Psoas muscle (tissue), 8 donors: Measurements from ENCODE around the gene NATD1. TPM values are rescaled to one million over a fixed set of nuclear protein-coding genes. Genes with fewer than 3 reads are reported as not detected.
A peak's percentile ranks its signal among the peaks of the same experiment; 100 is the strongest.

Experiments used
- ATAC-seq, 4 donors: fragments of 200-7000 bp; cut with Tn5 transposase; one replicate each; pipeline ENCODE4 v1.9.1; 2020; ENCODE audit warnings: moderate library complexity in 3 of 4, mild to moderate bottlenecking in 2 of 4
- DNase-seq, 2 donors: peaks; one replicate each; pipeline ENCODE4 v3.0.0-alpha.2; 2020
- H3K27ac ChIP-seq: fragments of 200-600 bp; one replicate; pipeline ENCODE4 v1.8.0; 2022
- H3K27me3 ChIP-seq, 3 donors: fragments of 200-600 bp in 1 of 3; one replicate each; pipeline versions ENCODE4 v1.6.1 to v1.8.0; 2013 to 2022; ENCODE audit warnings: low read length in 2 of 3, mild to moderate bottlenecking in 2 of 3, moderate library complexity in 1 of 3; ENCODE audit not compliant: insufficient read depth in 3 of 3
- H3K36me3 ChIP-seq, 2 donors: fragments of 200-600 bp in 1 of 2; one replicate each; pipeline versions ENCODE4 v1.6.1 to v1.8.0; 2013 to 2022; ENCODE audit warnings: low read depth in 1 of 2, mild to moderate bottlenecking in 1 of 2, moderate library complexity in 1 of 2; ENCODE audit not compliant: insufficient read depth in 1 of 2
- H3K4me1 ChIP-seq: fragments of 200-600 bp; one replicate; pipeline ENCODE4 v1.8.0; 2022
- H3K4me3 ChIP-seq: fragments of 200-600 bp; one replicate; pipeline ENCODE4 v1.8.0; 2022; ENCODE audit warnings: mild to moderate bottlenecking
- H3K9me3 ChIP-seq: fragments of 200-600 bp; one replicate; pipeline ENCODE4 v1.8.0; 2022
- WGBS, 3 donors: extraction: QIAGEN DNeasy Blood & Tissue Kit; methylation state at CpG; one replicate each; pipeline versions ENCODE4 v1.1.6 to v1.1.7; 2013; 5-methylcytosine and 5-hydroxymethylcytosine counted together
- intact Hi-C, 2 donors: fragments of 100-400 bp; cut with DNase I; formaldehyde crosslinking; loops; one replicate each; pipeline versions ENCODE4 v1.11.0 to v1.14.2; 2022
- polyA plus RNA-seq, 3 donors: library from polyadenylated mRNA; stranded (reverse); fragments of 200-250 nt; gene quantifications; one replicate each; pipeline ENCODE4 v1.2.3, GENCODE V29; 2013
- total RNA-seq, 4 donors: library from RNA; stranded (reverse); fragmentation: NEBNext Ultra II Directional in 2 of 4; extraction: Animal tissue kit (Norgen Biotek cat#: 25700) in 2 of 4; gene quantifications; one replicate each; pipeline versions ENCODE4 v1.2.1 to v1.2.4, GENCODE V29; 2021 to 2023
- TF ChIP-seq, protein P1 (sequence below): fragments of 200-600 bp; IDR thresholded peaks from one replicate; pipeline ENCODE4 v1.8.0; 2022; ENCODE audit warnings: antibody characterized with exemption
- donor health status: healthy with polysubstance abuse.
- donor health status: DM: no; HTN: no; CAD: no; lungs with moderate emphysema.
- donor health status: Bipolar disorder and iron deficiency.
- donor health status: healthy.
- donor health status: DM: yes; HTN: yes; CAD: no.
- donor health status: DM: no; HTN: no; CAD: no.
- donor health status: DM: no; HTN: no; CAD: no.
- donor health status: DM: yes; HTN: yes; CAD: no.

Gene NATD1
- total and polyA plus RNA-seq, 7 donors, result 4.7 to 48.0 (median 21.6) TPM

- H3K36me3 ChIP-seq, result peaks cover 0 to 6% of the 10 kb centered on the region in 2 donors
- no peaks in the 10 kb centered on the region for H3K9me3 ChIP-seq
- H3K27ac ChIP-seq, result peak overlapping the region; percentile 99
- no peaks in the 10 kb centered on the region for H3K27me3 ChIP-seq
- WGBS, 3 donors, result 47 to 67% (median 51%) methylated on average over 15 of the region's 15 CpGs
- TF ChIP-seq, protein P1, sequence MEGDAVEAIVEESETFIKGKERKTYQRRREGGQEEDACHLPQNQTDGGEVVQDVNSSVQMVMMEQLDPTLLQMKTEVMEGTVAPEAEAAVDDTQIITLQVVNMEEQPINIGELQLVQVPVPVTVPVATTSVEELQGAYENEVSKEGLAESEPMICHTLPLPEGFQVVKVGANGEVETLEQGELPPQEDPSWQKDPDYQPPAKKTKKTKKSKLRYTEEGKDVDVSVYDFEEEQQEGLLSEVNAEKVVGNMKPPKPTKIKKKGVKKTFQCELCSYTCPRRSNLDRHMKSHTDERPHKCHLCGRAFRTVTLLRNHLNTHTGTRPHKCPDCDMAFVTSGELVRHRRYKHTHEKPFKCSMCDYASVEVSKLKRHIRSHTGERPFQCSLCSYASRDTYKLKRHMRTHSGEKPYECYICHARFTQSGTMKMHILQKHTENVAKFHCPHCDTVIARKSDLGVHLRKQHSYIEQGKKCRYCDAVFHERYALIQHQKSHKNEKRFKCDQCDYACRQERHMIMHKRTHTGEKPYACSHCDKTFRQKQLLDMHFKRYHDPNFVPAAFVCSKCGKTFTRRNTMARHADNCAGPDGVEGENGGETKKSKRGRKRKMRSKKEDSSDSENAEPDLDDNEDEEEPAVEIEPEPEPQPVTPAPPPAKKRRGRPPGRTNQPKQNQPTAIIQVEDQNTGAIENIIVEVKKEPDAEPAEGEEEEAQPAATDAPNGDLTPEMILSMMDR, result no peak
- intact Hi-C loops, result loop anchor here (5.0 kb wide), 5 partner anchors 38 to 168 kb away; partner anchors contain the start of genes DHRS7B (in 2 of the 2) and USP22 (in 1 of the 2)
- DNase-seq (no peak), ATAC-seq (no peak)
- H3K4me1 ChIP-seq, result peaks cover 71% of the 10 kb centered on the region
- H3K4me3 ChIP-seq, result peak overlapping the region; percentile 97
Observed at GRCh38 chr17:21210411-21211076, 42.7 kb downstream of the NATD1 start.

DNA sequence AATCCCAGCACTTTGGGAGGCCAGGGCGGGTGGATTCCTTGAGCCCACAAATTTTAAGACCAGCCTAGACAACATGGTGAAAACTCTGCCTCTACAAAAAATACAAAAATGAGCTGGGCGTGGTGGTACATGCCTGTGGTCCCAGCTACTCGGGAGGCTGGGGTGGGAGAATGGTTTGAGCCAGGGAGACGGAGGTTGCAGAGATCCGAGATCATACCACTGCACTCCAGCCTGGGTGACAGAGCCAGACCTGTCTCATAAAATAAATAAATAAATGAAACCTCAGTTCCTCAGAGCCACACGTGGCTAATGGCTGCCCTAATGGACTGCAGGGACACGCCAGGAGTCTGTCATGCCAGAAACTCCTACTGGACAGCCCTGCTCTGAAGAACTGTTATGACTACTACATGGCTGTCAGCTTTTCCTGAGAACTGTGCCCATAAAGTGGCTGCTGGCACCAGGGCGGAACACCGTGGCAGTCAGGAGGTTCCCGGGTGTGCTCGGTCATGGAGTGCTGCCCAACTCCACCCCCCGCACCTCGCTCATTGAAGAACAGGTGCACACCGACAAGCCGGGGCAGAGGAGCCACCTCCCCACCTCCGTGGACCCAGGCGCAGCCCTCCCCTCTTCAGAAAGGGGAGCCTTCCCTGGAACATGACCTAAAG lies 43.6 kb downstream of the NATD1 start:
- WGBS, 3 donors, result 37 to 42% (median 37%) methylated on average over 17 of the region's 17 CpGs
- DNase-seq, result peak; percentile 61 to 89

DNA sequence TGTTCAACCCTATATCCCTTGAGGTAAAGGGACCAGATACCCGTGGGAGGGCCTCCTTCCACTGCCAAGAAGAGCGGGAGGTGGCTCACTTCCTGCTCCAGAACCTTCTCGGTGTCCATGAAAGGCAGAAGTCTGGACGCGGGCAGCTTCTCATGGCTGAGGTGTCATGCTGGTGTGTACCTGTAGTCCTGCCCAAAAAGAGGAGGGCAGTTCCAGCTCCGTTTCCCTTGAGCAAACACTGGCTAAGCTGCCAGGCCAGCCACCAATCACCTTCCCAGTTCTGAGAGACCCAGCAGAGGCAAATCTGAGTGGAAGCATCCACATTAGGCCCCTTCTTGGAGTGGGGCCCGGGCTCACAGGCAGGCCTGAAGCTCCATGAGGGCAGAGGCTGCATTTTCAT lies 44.9 kb downstream of the NATD1 start:
- Histone ChIP-seq H3K27me3 (no peaks in the 10 kb centered on the region), H3K36me3 (peaks cover 0 to 6% of the 10 kb centered on the region in 2 donors), H3K9me3 (no peaks in the 10 kb centered on the region), H3K27ac (peak overlapping the region; percentile 99), H3K4me1 (peaks cover 88% of the 10 kb centered on the region), H3K4me3 (no peak overlapping the region)
- 43 to 62% (median 45%) methylated on average over 7 of the region's 7 CpGs for WGBS, 3 donors
- DNase-seq (no peak), ATAC-seq (no peak)
- TF ChIP-seq, protein P1, result no peak
- intact Hi-C loops, result loop anchor here in 1 of 2 donors (2.0 kb wide), 1 partner anchor 40 kb away; no protein-coding TSS in a partner anchor

More for the DNA sequence above, 43.6 kb downstream of the NATD1 start:
- no peaks in the 10 kb centered on the region for H3K27me3 ChIP-seq
- peak overlapping the region; percentile 44 for H3K4me3 ChIP-seq
- H3K4me1 ChIP-seq, result peaks cover 75% of the 10 kb centered on the region
- peaks cover 0 to 6% of the 10 kb centered on the region in 2 donors for H3K36me3 ChIP-seq
- H3K27ac ChIP-seq, result peak overlapping the region; percentile 99
- intact Hi-C loops, result loop anchor here (2.0 to 5.0 kb wide), 6 partner anchors 37 to 167 kb away; partner anchors contain the start of genes DHRS7B (in 2 of the 2) and USP22 (in 1 of the 2)
- no peaks in the 10 kb centered on the region for H3K9me3 ChIP-seq
- ATAC-seq, result peak; percentile 38 to 59 (median 54)
- TF ChIP-seq, protein P1, result no peak

DNA sequence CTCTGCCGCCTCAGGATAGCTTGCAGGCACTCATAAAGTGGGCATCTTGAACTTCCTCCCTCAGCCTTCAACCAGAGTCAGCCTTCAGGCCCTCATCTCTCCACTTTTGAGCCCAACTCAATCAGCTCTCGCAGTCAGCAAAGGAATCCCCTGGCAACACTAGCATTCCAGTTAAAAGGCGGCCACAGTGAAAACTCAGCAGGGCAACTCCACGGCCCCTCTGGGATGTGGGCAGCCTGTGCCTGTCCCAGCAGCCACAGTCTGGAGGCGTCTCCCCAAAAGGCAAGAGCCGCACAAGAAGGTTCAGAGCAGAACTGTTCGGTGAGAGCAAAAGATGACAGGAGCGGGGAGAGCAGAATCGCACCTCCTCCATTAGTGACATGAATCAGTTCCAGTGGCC lies 48.3 kb downstream of the NATD1 start:
- intact Hi-C loops, result no loop called here
- Histone ChIP-seq H3K36me3 (no peaks in the 10 kb centered on the region), H3K9me3 (no peaks in the 10 kb centered on the region), H3K4me3 (no peak overlapping the region), H3K27ac (peak overlapping the region; percentile 62), H3K4me1 (peaks cover 89% of the 10 kb centered on the region), H3K27me3 (no peaks in the 10 kb centered on the region)
- ATAC-seq, result peak in 1 of 4 donors; percentile 11
- DNase-seq, result no peak
- TF ChIP-seq, protein P1, result no peak
- WGBS, 3 donors, result 28 to 61% (median 40%) methylated on average over 9 of the region's 9 CpGs
